ENCODE data around the gene PPFIA2.

GRCh38 chr12:81252228-81252627, 506.9 kb downstream of the PPFIA2 start:
- TF ChIP-seq POLR2AphosphoS5 (IDR thresholded peaks at IDR 0.05; ENCODE audit: low read depth, low read length) (no peak), TAF1 (IDR thresholded peaks at IDR 0.05; ENCODE audit: borderline replicate concordance, low read depth, low read length) (no peak)

All from GM12892 (cell line).